HG02759 (cell line): ENCODE data around the gene ATXN2.
A peak's percentile ranks its signal among the peaks of the same experiment; 100 is the strongest.
"Not testable (repeated sequence)": the region's sequence is repeated elsewhere in the genome, so short reads cannot be mapped to it uniquely, and the experiment has no call there.

Experiments used
- ATAC-seq: cut with Tn5 transposase; IDR thresholded peaks from one replicate; pipeline ENCODE4 v1.9.1; 2021; ENCODE audit warnings: mild to moderate bottlenecking, moderate library complexity; ENCODE audit not compliant: unreplicated experiment

ATXN2 gene

GRCh38 chr12:111600205-111600642 lies 1.1 kb upstream of the ATXN2 start:
- ATAC-seq: no peak

- peak; percentile 77 for ATAC-seq
Measured at GRCh38 chr12:111599453-111600204, 514 bp upstream of the ATXN2 start.

- peak; percentile 11 for ATAC-seq
Measured at GRCh38 chr12:111597831-111598636, 1.1 kb downstream of the ATXN2 start.

DNA sequence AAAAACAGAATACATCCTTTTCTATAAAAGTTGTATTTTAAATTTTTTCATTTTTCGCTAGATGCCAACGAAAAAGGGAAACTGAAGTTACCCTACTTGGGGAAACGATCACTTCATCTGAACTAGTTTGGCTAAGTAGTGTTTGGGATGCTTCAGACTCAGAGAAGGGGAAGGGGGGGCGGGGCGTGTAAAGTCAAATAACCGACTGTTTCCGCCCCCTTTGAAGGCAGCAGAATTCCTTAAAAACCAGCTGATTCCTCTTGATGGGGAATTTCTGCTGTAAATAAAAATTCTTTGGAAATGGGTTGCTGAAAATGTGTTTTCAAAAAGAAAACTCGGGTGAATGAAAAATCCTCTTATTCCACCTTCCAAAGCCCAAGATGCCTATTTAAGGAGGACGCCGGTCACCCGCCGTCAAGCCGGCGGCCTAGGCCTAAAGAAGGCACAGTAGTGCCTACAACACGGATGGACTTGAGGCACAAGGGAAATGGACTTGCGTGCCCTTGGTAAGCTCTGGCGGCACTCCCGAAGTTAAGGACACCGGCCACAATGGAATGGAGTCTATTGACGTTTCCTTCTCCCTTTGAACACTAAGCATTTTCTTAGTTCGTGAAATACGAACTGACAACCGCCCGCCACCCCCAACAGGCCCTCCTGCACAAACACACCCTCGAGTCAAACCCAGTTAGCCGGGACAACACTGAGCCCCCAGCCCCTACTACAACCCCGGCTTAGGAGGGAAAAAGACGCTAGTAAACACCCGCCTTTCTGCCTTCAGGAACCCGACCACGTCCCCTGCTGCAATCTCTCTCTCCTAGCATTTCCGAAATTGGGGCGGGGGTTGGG lies 1.9 kb downstream of the ATXN2 start:
- no peak for ATAC-seq

GRCh38 chr12:111595341-111595835 lies 3.7 kb downstream of the ATXN2 start:
- not testable (repeated sequence) for ATAC-seq

- ATAC-seq: not testable (repeated sequence)
Measured at GRCh38 chr12:111591399-111592010, 7.6 kb downstream of the ATXN2 start.

GRCh38 chr12:111590552-111590951 lies 8.6 kb downstream of the ATXN2 start:
- ATAC-seq: no peak

- ATAC-seq: no peak
Measured at GRCh38 chr12:111589601-111590000, 9.5 kb downstream of the ATXN2 start.

GRCh38 chr12:111588010-111588409 lies 11.1 kb downstream of the ATXN2 start:
- no peak for ATAC-seq

GRCh38 chr12:111586986-111587385 lies 12.1 kb downstream of the ATXN2 start:
- no peak for ATAC-seq

DNA sequence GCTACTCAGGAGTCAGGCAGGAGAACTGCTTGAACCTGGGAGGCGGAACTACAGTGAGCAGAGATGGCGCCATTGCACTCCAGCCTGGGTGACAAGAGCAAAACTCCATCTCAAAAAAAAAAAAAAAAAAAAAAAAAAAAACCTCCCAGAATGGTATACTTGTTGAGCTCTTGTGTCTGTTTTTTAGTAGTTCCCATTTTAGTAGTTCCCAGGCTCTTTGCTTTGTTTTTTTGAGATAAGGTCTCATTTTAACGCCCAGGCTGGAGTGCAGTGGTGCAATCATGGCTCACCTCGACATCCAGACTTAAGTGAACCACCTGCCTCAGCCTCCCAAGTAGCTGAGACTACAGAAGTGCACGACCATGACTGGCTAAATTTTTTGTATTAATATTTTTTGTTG lies 13.4 kb downstream of the ATXN2 start:
- ATAC-seq: no peak

- ATAC-seq: no peak
Measured at GRCh38 chr12:111584959-111585358, 14.2 kb downstream of the ATXN2 start.

- not testable (repeated sequence) for ATAC-seq
Measured at GRCh38 chr12:111583506-111583905, 15.6 kb downstream of the ATXN2 start.

DNA sequence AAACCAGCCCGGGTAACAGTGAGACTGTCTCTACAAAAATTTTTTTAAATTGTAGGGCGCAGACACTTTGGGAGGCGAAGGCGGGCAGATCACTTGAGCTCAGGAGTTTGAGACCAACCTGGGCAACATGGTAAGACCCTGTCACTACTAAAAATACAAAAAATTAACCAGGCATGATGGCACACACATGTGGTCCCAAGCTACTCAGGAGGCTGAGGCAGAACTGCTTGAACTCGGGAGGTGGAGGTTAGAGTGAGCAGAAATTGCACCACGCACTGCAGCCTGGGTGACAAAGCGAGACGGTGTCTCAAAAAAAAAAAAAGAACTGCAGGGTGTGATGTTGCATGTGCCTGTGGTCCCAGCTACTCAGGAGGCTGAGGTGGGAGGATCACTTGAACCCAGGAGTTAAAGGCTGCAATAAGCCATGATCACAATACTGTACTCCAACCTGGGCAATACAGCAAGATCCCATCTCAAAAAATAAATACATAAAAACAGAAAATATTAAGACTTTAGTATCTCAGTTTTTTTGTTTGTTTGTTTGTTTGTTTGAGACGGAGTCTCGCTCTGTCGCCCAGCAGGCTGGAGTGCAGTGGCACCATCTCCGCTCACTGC lies 16.9 kb downstream of the ATXN2 start:
- ATAC-seq: no peak

- ATAC-seq: no peak
Measured at GRCh38 chr12:111581434-111582132, 17.5 kb downstream of the ATXN2 start.

GRCh38 chr12:111580737-111581136 lies 18.4 kb downstream of the ATXN2 start:
- ATAC-seq: no peak

DNA sequence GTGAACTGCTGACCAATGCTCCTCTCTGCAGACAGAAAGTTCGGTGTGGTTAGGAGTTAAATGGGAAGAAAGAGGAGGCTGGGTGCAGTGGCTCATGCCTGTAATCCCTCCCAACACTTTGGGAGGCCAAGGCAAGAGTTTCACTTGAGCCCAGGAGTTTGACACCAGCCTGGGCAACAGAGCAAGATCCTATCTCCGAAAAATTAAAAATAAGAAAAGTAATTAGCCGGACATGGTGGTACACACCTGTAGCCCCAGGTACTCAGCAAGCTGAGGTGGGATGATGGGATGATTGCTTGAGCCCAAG lies 19.0 kb downstream of the ATXN2 start:
- no peak for ATAC-seq

DNA sequence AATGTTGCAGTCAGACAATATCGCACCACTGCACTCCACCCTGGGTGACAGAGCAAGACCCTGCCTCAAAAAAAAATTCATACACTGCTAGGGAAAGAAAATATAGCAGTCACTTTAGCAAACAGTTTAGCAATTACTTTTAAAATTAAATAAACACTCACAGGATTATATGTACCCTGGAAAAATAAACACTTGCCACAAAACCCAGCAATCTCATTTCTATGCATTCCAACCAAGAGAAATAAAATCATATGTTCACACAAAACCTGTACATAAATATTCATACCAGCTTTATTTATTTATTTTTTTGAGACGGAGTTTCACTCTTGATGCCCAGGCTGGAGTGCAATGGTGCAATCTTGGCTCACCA lies 20.2 kb downstream of the ATXN2 start:
- ATAC-seq: no peak

DNA sequence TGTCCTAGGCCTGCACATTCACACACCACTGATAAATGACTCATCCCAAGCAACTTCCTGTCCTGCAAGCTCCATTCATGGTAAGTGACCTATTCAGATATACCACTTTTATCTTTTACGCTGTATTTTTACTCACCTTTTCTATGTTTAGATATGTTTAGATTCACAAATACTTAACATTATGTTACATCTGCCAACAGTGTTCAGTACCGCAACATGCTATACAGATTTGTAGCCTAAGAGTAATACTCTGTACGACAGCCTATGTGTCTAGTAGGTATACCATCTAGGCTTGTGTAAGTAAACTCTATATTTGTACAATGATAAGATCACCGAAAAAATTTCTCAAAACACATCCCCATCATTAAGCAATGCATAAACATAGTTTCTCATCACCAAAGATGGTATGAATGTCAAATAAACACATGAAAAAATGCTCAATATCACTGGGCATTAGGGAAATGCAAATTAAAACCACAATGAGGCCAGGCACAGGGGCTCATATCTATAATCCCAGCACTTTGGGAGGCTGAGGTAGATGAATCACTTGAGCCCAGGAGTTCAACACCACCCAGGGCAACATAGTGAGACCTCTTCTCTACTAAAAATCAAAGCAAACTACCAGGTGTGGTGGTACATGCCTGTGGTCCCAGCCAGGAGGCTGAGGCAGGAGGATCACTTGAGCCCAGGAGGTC lies 20.7 kb downstream of the ATXN2 start:
- ATAC-seq: no peak
